DMS153 treated with DMSO at 0.1 percent for 48 hours (cell line): ENCODE data around the gene PLXNA1.

Experiments
- DNase-seq: peaks from one replicate; lab custom pipeline; 2025; ENCODE audit not compliant: unreplicated experiment; lab: John Stamatoyannopoulos, UW

The PLXNA1 gene

DNA sequence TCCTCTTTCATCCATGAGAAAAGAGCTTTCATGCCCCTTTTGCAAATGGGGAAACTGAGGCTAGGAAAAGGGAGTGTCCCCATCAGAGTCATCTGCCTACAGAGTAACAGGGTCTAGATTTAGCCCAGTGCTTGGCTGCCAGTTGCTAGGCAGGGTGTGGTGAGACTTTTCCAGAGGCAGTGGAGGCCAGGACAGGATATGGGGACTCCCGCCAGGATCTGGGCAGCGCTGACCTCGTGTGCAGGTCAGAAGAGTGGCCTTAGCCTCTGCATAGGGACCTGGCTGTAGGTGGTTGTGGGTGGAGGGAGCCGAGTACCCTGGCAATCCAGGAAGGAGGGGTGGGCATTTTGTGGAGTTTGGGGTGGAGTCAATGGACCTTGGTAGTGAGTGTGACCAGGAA lies 4.2 kb downstream of the PLXNA1 start:
- no peak for DNase-seq

DNA sequence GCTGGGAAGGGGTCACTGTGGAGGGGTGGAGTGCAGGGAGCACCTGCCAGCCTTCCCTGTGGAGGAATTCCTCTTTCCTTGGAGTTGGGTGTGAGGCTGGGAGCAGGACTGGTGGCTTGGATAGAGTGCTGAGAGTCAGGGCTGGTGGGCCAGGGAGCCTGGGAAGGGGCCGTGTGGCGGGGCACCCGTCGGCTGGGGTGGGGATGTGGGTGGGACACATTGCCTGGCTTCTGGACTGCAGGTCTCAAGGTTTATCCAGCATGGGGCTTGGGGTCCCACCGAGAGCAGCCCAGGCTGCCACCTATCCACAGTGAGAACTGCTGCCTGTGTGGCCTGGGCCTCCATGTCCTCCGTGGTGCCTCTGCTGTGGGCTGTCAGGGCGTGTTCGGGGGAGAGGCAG lies 4.7 kb downstream of the PLXNA1 start:
- no peak for DNase-seq

DNA sequence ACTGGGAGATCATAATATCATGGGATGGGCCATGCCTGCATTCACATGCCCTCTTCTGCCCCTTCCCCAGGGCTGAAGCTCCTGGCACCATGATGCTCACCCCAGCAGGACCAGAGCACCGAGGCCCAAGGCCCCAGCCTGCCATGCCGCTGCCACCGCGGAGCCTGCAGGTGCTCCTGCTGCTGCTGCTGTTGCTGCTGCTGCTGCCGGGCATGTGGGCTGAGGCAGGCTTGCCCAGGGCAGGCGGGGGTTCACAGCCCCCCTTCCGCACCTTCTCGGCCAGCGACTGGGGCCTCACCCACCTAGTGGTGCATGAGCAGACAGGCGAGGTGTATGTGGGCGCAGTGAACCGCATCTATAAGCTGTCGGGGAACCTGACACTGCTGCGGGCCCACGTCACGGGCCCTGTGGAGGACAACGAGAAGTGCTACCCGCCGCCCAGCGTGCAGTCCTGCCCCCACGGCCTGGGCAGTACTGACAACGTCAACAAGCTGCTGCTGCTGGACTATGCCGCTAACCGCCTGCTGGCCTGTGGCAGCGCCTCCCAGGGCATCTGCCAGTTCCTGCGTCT lies 5.6 kb downstream of the PLXNA1 start:
- DNase-seq: no peak

DNA sequence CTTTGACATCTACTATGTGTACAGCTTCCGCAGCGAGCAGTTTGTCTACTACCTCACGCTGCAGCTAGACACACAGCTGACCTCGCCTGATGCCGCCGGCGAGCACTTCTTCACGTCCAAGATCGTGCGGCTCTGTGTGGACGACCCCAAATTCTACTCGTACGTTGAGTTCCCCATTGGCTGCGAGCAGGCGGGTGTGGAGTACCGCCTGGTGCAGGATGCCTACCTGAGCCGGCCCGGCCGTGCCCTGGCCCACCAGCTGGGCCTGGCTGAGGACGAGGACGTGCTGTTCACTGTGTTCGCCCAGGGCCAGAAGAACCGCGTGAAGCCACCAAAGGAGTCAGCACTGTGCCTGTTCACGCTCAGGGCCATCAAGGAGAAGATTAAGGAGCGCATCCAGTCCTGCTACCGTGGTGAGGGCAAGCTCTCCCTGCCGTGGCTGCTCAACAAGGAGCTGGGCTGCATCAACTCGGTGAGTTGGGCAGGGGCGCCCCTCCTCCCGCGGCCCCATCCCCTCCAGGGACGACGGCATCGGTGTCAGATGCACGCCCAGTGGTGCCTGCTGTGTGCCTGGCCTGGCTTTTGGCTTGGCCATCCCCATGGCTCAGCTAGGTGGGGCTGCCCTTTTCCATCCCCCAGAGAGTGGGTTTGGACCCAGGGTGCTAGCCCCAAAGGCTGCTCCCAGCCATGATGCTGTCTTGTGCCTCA lies 6.6 kb downstream of the PLXNA1 start:
- DNase-seq: no peak

DNA sequence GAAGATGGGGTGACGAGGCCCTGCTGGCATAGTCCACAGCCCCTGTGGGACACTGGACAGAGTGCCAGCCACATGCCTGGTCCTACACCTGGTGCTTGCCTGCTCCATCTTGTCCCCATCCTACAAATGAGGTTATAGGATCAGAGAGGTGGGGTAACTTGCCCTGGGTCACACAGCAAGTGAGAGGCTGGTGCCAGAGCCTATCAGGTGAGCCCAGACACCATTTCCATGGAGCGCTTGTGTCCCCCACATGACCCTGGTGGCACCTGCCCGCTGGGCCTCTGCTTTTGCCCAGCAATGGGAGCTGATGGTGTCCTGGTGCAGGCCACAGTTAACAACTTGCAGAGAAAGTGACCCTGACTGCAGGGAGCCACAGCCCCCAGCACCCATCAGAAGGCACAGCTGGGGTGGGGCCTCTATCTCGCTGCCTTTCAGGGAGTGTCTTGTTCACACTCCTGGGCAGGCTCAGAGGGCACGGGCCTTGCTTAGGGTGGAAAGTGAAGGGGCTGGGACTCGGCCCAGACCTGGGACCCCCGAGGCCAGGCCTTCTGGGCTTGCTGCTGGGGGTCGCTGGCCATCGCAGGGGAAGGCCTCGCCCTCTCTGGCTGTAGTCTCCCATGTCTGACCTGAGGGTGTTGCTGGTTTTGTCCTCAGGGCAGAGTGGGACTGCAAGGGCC lies 7.2 kb downstream of the PLXNA1 start:
- no peak for DNase-seq

DNA sequence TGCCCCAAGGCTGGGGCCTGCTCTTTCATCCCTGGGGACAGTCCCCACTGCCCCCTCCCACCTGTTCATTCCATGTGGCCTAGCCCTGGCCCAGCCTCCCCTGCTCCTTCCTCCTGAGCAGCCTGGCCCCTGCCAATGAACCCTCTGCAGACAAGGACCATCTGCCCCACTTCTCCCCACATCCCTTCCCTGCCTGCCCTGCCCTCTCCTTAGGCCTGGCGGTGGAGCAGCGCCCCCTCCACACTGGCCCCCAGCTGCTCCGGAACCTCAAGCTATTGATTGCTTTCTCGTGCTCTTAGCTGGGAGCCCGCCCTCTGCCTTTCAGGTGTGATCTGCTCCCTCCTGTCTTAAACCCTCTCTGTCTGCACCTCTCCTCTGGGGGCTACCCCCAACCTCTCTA lies 8.0 kb downstream of the PLXNA1 start:
- DNase-seq: no peak

- no peak for DNase-seq
Measured at GRCh38 chr3:126991366-126992200, 8.7 kb downstream of the PLXNA1 start.

DNA sequence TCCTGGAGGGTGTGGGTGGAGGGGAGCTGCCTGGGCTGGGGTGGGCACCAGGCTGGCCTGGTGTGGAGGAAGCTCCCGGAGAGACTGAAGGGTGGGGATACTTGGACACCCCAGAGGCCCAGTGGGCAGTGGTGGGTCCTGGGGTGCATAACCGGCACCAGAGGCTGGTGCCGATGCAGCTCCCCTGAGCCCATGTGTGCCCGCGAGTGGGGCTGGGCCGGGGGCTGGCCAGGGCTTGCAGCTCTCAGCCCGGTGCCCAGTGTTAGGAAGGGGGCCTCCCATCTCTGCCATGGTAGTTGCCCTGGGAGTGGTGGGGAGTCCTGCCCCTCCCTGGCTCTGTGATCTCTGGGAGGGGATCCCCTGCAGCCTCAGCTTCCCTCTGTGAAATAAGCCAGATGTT lies 9.3 kb downstream of the PLXNA1 start:
- DNase-seq: no peak

GRCh38 chr3:126992776-126993175 lies 9.9 kb downstream of the PLXNA1 start:
- no peak for DNase-seq

DNA sequence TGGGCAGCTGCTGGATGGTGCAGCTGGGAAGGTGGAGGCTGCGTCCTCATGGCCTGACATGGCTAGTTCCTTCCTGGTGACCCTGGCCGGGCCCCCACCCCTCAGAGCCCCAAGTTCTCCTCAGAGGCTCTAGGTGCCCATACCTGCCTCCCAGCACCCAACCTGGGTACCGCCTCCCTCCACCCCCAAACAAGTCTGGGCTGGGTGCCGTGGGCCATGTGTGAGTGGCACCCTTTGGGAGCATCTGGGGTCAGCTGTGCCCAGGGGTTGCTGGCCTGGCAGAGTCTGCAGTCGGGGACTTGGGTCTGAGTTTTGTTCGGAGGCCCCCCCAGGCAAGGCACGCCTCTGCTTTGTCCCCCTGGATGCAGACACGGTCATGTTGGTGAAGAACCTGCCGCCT lies 10.5 kb downstream of the PLXNA1 start:
- DNase-seq: no peak

DNA sequence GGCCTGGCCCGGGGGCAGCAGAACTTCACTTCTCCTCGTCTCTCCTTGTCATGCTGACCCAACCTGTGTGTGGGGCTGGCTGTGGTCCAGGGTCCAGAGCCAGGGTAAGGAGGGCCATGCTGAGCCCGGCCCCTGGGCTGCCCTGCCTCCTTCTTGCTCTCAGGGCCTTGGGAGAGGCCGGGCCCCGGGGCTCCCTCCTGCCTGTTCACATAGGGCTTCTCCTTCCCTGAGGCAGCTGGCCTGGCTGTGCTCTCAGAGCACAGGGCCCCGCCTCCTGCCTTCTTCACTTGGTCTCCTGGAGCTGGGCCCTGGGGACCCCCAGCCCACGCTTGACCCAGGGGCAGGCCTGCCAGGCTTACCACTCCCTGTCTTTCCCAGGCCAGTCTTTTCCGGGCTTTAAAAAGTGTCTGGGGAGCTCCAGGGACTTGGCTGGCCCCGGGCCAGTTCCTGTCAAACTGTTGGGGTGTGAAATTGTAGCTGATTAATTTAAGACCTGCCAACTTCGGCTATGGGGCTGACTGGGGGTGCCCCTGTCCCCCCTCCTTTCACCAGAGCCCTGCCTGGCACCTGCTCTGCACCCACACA lies 11.8 kb downstream of the PLXNA1 start:
- no peak for DNase-seq

- no peak for DNase-seq
Measured at GRCh38 chr3:126995254-126995780, 12.4 kb downstream of the PLXNA1 start.

DNA sequence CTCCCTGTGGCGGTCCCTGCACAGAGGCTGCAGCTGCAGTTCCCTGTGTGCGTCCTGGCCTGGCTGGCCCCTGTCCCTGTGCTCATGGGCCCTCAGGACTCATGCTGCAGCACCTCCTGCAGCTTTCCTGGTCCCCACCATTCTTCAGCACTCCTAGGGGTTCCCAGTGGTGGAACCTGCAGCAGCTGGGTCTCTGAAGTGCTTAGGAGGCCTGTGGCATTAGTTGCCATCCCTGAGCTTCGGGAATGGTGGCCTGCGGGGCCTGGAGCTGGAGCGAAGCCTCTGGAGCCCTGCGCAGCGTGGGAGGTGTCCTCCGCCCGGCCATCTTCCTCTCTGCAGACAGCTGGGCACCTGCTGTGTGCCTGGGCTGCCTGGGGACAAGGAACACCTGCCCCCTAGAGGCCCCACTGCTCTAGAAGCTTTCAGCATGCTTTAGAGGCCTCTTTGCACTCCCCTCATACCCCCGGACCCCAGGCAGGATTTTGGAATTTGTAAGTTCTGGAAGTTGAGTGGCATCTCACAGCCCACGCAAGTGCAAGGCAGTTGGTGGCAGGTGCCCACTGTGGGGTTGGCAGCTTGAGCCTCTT lies 13.1 kb downstream of the PLXNA1 start:
- no peak for DNase-seq

DNA sequence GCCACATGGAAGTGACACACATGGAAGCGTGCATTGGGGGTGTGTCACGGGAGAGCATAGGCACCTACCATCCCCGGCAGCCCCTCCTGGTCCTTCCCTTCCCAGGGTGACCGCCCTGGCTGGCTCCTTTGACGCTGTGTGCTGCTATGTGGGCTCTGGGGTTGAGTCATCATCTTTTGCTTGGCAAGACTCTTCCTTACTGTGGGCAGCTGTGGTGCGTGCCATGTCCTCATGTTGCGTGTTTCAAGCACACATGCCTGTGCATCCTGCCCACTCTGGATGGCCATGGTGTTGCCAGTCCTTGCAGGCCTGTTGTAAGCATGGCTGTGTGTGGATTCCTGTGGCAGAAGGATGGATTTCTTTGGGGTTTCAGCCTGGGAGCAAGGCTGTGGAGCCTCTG lies 14.0 kb downstream of the PLXNA1 start:
- DNase-seq: no peak

GRCh38 chr3:126997455-126998038 lies 14.6 kb downstream of the PLXNA1 start:
- DNase-seq: no peak

DNA sequence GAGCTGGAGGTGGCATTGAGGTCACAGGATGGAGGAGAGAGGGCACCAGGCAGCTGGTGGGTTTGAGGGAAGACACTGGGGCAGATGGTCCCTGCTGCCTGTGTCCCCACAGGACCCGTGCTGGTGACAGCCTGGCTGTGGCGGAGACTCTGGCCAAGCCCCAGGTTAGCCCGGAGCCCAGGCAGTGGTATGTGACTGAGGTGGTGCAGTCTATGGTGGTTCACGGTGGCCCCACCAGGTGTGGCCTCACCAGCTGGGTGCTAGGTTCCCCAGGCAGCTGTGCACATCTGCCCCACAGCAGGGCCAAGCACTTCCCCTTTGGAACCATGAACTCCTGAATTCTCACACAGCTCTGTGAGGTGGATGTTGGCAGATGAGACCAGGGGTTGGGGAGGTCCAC lies 15.4 kb downstream of the PLXNA1 start:
- DNase-seq: no peak

GRCh38 chr3:126998728-126999127 lies 15.8 kb downstream of the PLXNA1 start:
- DNase-seq: no peak

DNA sequence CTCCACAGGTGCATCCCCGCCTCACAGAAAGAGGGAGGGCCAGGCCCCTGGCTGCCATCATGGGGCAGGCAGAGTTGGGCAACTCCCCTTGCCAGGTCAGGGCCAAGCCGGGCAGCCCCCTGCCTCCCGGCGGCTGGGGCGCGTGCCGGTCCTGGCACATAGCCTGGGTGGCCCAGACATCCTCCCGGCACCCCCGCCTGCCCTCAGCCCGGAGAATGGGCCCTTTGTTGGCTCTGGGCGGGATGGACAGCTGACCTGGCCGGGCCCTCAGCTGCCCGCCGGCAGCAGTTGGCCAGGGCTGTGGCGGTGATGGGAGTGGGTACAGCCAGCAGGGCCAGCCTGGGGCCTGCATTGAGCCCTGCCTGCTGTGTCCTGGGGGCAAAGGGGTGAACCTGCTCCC lies 16.5 kb downstream of the PLXNA1 start:
- no peak for DNase-seq

GRCh38 chr3:127000119-127000518 lies 17.2 kb downstream of the PLXNA1 start:
- no peak for DNase-seq

DNA sequence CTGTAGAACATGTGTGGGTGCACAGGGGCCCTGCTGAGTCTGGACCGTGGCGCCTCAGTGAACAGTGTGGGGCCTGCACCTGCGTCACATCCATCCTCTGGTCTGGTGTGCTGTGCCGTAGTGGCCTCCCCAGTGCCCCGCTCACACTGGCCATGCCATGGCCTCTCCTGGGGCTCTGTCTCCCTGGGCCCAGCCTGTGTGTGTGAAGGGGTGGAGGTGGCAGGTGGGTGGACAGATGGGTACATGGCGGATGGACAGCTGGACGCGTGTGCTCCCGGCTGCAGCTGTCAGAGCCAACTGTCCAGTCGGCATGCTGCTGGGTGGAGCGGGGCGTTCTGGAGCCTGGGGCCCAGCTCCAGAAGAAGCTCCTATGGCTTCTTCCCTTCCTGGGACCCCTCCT lies 17.8 kb downstream of the PLXNA1 start:
- no peak for DNase-seq
